SU-DHL-6 (cell line): ENCODE measurements around the gene PML.

ENCODE experiments used
- H2AFZ ChIP-seq: fragments of 200-600 bp; sonication (generic); 2 replicates; pipeline ENCODE4 v1.6.1; 2014; ENCODE audit warnings: low read depth, mild to moderate bottlenecking, moderate library complexity, mixed read lengths, antibody characterized with exemption, low read length; ENCODE audit not compliant: severe bottlenecking
- H3F3A ChIP-seq: fragments of 200-600 bp; shearing (Covaris generic); 2 replicates; pipeline ENCODE4 v1.6.0; 2016; ENCODE audit warnings: antibody characterized with exemption, mild to moderate bottlenecking; ENCODE audit not compliant: insufficient read depth
- H3K27ac ChIP-seq: fragments of 200-600 bp; sonication (generic); 2 replicates; pipeline ENCODE4 v1.5.1; 2016; ENCODE audit warnings: low read depth, mild to moderate bottlenecking, low read length, moderate library complexity, mixed read lengths
- H3K27me3 ChIP-seq: fragments of 200-600 bp; sonication (generic), shearing (Covaris generic); 2 replicates; pipeline ENCODE4 v1.6.0; 2014; ENCODE audit warnings: mild to moderate bottlenecking, low read length
- H3K36me3 ChIP-seq: fragments of 200-600 bp; sonication (generic); 2 replicates; pipeline ENCODE4 v1.6.1; 2014; ENCODE audit warnings: mild to moderate bottlenecking, low read length, mixed read lengths
- H3K4me2 ChIP-seq: fragments of 300-600, 200-600 bp; shearing (Covaris generic), sonication (generic); 2 replicates; pipeline ENCODE4 v1.6.0; 2014; ENCODE audit warnings: low read length, low read depth, mild to moderate bottlenecking; ENCODE audit not compliant: poor library complexity, severe bottlenecking
- H3K4me3 ChIP-seq: fragments of 200-600 bp; sonication (generic); 2 replicates; pipeline ENCODE4 v1.5.1; 2014; ENCODE audit warnings: antibody characterized with exemption, low read length, mild to moderate bottlenecking, mixed read lengths; ENCODE audit not compliant: insufficient read depth, poor library complexity, severe bottlenecking
- H3K79me2 ChIP-seq: fragments of 200-600 bp; sonication (generic); 2 replicates; pipeline ENCODE4 v1.6.1; 2014; ENCODE audit warnings: mild to moderate bottlenecking, low read length, moderate library complexity; ENCODE audit not compliant: insufficient read depth
- H3K9ac ChIP-seq: fragments of 200-600 bp; sonication (generic); 2 replicates; pipeline ENCODE4 v1.7.0; 2014; ENCODE audit warnings: mild to moderate bottlenecking, low read length
- H3K9me2 ChIP-seq: fragments of 200-600 bp; sonication (generic); replicated peaks from 2 replicates; pipeline ENCODE4 v1.6.1; 2014; ENCODE audit warnings: low read length; ENCODE audit not compliant: insufficient read depth
- H3K9me3 ChIP-seq: fragments of 200-600 bp; sonication (generic); 2 replicates; pipeline ENCODE4 v1.6.1; 2014; ENCODE audit warnings: low read length, mixed read lengths; ENCODE audit not compliant: insufficient read depth
- H4K20me1 ChIP-seq: fragments of 200-600 bp; sonication (generic); 2 replicates; pipeline ENCODE4 v1.6.1; 2014; ENCODE audit warnings: low read depth, mild to moderate bottlenecking, antibody characterized with exemption, low read length, moderate library complexity, mixed read lengths
- EZH2phosphoT487 ChIP-seq: fragments of 200-600 bp; sonication (generic), shearing (Covaris generic); conservative IDR thresholded peaks from 2 replicates; pipeline ENCODE4 v1.6.1; 2018; ENCODE audit warnings: mild to moderate bottlenecking, antibody characterized with exemption, low read length, moderate library complexity, mixed read lengths
- TF ChIP-seq, protein P1 (sequence below): fragments of 200-600 bp; sonication (generic); IDR thresholded peaks from one replicate; pipeline ENCODE4 v1.5.1; 2017; ENCODE audit warnings: antibody characterized with exemption, mild to moderate bottlenecking, low read length, moderate library complexity; ENCODE audit not compliant: insufficient read depth, poor library complexity, severe bottlenecking

The PML gene

DNA sequence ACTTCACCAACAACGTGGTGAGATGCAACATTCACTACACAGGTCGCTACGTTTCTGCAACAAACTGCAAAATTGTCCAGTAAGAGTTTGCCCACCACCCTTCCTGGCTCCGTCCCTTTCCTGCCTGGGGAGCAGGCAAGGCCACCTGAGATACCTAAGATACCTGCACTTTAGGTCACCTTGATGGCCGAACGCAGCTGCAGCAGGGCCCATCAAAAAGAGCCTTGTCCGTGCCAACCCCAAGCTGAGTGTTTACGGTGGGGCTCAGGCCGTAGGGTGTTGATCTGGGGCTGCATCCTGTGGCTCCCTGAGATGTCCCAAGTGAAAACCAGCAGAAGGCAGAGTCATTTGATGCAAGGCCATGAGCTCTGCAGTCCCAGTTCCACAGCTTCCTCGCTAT is 45.0 kb upstream of the PML start:
- no peak overlapping the region for H3K9ac ChIP-seq
- no peak overlapping the region for H3K4me3 ChIP-seq
- H3K27ac ChIP-seq, result no peak overlapping the region
- H3K9me2 ChIP-seq, result no peaks in the 10 kb centered on the region
- no peaks in the 10 kb centered on the region for H3K79me2 ChIP-seq
- H3K4me2 ChIP-seq, result no peak overlapping the region
- H2AFZ ChIP-seq, result no peak overlapping the region
- no peaks in the 10 kb centered on the region for H3F3A ChIP-seq
- no peaks in the 10 kb centered on the region for H3K36me3 ChIP-seq
- no peak for TF ChIP-seq EZH2phosphoT487
- TF ChIP-seq, protein P1, sequence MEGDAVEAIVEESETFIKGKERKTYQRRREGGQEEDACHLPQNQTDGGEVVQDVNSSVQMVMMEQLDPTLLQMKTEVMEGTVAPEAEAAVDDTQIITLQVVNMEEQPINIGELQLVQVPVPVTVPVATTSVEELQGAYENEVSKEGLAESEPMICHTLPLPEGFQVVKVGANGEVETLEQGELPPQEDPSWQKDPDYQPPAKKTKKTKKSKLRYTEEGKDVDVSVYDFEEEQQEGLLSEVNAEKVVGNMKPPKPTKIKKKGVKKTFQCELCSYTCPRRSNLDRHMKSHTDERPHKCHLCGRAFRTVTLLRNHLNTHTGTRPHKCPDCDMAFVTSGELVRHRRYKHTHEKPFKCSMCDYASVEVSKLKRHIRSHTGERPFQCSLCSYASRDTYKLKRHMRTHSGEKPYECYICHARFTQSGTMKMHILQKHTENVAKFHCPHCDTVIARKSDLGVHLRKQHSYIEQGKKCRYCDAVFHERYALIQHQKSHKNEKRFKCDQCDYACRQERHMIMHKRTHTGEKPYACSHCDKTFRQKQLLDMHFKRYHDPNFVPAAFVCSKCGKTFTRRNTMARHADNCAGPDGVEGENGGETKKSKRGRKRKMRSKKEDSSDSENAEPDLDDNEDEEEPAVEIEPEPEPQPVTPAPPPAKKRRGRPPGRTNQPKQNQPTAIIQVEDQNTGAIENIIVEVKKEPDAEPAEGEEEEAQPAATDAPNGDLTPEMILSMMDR, result no peak
- no peaks in the 10 kb centered on the region for H3K9me3 ChIP-seq
- H3K27me3 ChIP-seq, result no peaks in the 10 kb centered on the region
- H4K20me1 ChIP-seq, result no peaks in the 10 kb centered on the region

DNA sequence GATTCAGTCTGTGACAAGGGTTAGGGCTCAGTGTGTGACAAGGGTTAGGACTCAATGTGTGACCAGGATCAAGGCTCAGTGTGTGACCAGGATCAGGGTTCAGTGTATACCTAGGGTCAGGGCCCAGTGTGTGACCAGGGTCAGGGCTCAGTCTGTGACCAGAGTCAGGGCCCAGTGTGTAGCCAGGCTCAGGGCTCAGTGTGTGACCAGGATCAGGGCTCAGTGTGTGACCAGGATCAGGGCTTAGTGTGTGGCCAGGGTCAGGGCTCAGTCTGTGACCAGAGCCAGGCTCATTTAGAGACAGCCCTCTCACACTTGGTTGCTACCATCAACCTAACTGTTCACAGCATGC is 44.1 kb upstream of the PML start:
- Histone ChIP-seq H3K27me3 (no peaks in the 10 kb centered on the region), H2AFZ (no peak overlapping the region), H3F3A (no peaks in the 10 kb centered on the region), H3K9me3 (no peaks in the 10 kb centered on the region), H4K20me1 (no peaks in the 10 kb centered on the region), H3K4me2 (no peak overlapping the region), H3K9ac (no peak overlapping the region), H3K9me2 (no peaks in the 10 kb centered on the region), H3K36me3 (no peaks in the 10 kb centered on the region), H3K79me2 (no peaks in the 10 kb centered on the region), H3K27ac (no peak overlapping the region), H3K4me3 (no peak overlapping the region)
- TF ChIP-seq EZH2phosphoT487, result no peak
- TF ChIP-seq, protein P1, result no peak

DNA sequence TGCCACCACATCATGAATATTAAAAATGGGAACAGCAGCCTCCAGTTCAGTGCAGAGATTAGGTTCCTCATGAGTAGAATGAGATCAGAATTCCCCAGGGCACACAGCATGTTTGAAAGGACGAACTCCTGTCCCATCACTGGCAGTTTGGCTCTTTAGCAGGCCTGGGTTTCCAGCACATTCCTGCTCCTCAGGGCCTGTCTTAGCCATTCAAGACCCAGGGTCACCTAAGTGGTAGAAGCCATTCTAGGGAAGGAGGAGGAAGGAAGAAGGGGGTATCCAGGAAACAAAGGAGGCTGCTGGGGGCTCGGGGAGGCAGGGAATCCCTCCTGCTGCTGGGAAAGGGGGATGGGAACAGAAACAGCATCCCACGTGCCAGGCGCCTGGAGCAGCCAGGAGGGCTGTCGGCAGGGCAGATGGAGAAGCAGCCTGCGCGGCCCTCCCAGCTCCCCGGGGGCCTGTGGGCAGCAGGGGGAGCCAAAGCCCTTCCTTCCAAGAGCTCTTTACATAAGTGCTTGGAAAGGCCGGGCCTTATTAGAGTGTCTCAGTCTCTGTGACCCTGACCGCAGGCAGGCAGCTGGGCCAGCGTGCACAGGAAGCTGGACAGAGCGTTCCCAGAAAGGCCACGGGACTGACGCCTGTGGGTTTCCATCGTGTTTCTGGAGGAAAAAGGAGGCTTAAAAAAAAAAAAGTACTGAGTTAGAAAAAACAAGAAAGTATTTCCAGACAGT is 43.5 kb upstream of the PML start:
- H3K79me2 ChIP-seq, result no peaks in the 10 kb centered on the region
- no peak overlapping the region for H2AFZ ChIP-seq
- H3K9ac ChIP-seq, result no peak overlapping the region

More for the DNA sequence above, 43.5 kb upstream of the PML start:
- Histone ChIP-seq H3K9me2 (no peaks in the 10 kb centered on the region), H3K36me3 (no peaks in the 10 kb centered on the region), H3K27me3 (no peaks in the 10 kb centered on the region), H3K9me3 (no peaks in the 10 kb centered on the region), H3K4me3 (no peak overlapping the region), H3F3A (no peaks in the 10 kb centered on the region), H3K4me2 (no peak overlapping the region), H4K20me1 (no peaks in the 10 kb centered on the region), H3K27ac (no peak overlapping the region)
- TF ChIP-seq, protein P1, result peak; percentile 25
- no peak for TF ChIP-seq EZH2phosphoT487
